Neural progenitor cell (in vitro differentiated cells): ENCODE measurements around the gene PIP4K2A.

Experiments
- EZH2 ChIP-seq: fragments of 200-600 bp; sonication (generic); IDR thresholded peaks from 2 replicates; pipeline ENCODE4 v1.6.1; 2017; ENCODE audit warnings: antibody characterized with exemption, mild to moderate bottlenecking, moderate library complexity
- EZH2phosphoT487 ChIP-seq: fragments of 200-600 bp; sonication (generic); IDR thresholded peaks from 2 replicates; pipeline ENCODE4 v1.6.1; 2017; ENCODE audit warnings: antibody characterized with exemption
- TF ChIP-seq, protein P1 (sequence below): fragments of 200-600 bp; sonication (generic); IDR thresholded peaks from 2 replicates; pipeline ENCODE4 v1.5.1; 2017; ENCODE audit warnings: antibody characterized with exemption, mild to moderate bottlenecking

DNA sequence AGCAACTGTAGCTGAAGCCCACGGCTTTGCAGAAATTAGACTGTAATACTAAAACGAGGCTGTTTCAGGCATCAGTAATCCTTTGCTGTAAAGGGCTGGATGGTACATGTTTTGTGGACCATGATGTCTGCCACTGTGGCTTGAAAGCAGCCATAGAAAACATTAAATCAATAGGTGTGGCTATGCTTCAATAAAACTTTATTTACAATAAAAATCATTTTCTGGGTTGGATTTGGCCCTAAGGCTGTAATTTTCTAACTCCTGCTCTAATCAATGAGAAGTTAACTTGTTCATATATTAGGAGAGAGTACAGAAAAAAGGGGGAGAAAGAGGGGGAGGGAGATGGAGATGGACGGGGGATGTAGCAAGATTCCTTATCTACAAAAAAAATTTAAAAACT lies 183.4 kb downstream of the PIP4K2A start:
- TF ChIP-seq, protein P1, sequence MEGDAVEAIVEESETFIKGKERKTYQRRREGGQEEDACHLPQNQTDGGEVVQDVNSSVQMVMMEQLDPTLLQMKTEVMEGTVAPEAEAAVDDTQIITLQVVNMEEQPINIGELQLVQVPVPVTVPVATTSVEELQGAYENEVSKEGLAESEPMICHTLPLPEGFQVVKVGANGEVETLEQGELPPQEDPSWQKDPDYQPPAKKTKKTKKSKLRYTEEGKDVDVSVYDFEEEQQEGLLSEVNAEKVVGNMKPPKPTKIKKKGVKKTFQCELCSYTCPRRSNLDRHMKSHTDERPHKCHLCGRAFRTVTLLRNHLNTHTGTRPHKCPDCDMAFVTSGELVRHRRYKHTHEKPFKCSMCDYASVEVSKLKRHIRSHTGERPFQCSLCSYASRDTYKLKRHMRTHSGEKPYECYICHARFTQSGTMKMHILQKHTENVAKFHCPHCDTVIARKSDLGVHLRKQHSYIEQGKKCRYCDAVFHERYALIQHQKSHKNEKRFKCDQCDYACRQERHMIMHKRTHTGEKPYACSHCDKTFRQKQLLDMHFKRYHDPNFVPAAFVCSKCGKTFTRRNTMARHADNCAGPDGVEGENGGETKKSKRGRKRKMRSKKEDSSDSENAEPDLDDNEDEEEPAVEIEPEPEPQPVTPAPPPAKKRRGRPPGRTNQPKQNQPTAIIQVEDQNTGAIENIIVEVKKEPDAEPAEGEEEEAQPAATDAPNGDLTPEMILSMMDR, result no peak
- TF ChIP-seq EZH2, result no peak
- no peak for TF ChIP-seq EZH2phosphoT487
